ENCODE measurements around the gene MSN.
A peak's percentile ranks its signal among the peaks of the same experiment; 100 is the strongest.
"Not testable (repeated sequence)": the region's sequence is repeated elsewhere in the genome, so short reads cannot be mapped to it uniquely, and the experiment has no call there.

MSN gene

DNA sequence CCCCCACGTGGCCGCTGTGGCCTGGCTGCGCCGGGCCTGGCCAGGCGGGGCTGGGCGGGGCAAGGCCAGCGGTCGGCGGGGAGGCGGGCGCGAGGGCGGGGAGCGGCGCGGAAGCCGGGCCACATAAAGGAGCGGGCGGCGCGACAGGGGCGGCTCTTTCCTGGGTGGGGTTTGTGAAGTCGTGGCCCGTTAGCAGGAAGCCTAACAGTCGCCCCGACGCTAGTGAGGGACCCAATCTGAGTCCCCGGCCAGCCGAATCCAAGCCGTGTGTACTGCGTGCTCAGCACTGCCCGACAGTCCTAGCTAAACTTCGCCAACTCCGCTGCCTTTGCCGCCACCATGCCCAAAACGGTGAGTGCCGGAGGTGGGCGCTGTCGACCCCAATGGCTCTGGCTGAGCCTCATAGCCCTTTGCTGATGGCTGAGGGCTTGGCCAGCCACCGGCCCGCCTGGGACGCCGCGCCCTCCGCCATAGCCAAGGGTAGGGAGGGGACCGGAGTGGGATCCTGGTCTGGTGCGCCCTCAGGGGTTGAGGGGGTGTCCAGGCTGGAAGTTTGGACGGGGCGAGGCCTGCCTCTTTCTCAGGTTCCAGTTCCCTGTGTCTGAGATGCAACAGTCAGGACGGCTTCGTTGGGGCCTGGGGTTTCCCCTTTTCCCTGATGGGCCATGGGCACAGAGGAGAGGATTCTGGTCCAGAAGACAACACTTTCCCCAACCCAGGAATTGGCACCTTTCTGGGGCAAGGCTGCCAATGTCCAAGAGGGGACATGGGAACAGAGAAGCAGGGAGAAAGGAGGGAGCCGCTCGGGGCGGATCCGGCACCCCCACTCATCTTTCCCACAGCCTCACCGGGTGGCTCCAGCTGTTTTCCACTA, at the start of gene MSN:
MSN (plus strand) TSS at position 152 of the 874 bp plus-strand sequence; CDS start at position 340, 188 bp downstream.
- Mint-ChIP-seq H3K9me3 (no peaks in the 10 kb centered on the region), H3K36me3 (peaks cover 56% of the 10 kb centered on the region), H3K4me1 (peaks cover 31% of the 10 kb centered on the region), H3K4me3 (peak within 1 kb of the TSS; percentile 95), H3K27ac (peak within 1 kb of the TSS; percentile 99)
- ATAC-seq: peak; percentile 87
- DNase-seq (ENCODE audit: low spot score in 2 of 2): peak; percentile 61 to 83

DNA sequence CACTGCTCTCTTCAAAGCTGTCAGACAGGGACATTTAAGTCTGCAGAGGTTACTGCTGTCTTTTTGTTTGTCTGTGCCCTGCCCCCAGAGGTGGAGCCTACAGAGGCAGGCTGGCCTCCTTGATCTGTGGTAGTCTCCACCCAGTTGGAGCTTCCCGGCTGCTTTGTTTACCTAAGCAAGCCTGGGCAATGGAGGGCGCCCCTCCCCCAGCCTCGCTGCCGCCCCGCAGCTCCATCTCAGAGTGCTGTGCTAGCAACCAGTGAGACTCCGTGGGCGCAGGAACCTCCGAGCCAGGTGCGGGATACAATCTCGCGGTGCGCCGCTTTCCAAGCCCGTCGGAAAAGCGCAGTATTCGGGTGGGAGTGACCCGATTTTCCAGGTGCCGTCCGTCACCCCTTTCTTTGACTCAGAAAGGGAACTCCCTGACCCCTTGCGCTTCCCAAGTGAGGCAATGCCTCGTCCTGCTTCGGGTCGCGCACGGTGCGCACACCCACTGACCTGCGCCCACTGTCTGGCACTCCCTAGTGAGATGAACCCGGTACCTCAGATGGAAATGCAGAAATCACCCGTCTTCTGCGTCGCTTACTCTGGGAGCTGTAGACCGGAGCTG, 47.3 kb upstream of the MSN start:
- not testable (repeated sequence) for H3K4me1 Mint-ChIP-seq; DNase-seq (ENCODE audit: low spot score in 2 of 2); H3K4me3 Mint-ChIP-seq; H3K9me3 Mint-ChIP-seq; H3K36me3 Mint-ChIP-seq; H3K27ac Mint-ChIP-seq; ATAC-seq

DNA sequence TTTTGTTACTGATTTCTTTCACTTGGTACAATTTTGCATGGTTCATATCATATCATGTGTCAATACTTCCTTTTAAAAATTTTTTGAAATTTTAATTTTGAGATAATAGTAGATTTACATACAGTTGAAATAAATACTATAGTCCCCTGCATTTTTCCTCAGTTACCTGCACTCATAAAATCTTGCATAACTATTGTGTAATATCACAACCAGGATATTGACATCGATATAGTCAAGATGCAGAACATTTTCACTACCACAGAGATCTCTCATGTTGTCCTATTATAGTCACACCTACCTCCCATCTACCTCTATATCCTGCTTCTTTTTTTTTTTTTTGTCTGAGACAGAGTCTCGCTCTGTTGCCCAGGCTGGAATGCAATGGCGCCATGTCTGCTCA, 36.7 kb upstream of the MSN start:
- no peak overlapping the region for H3K27ac Mint-ChIP-seq
- ATAC-seq (no peak), DNase-seq (ENCODE audit: low spot score in 2 of 2) (no peak)
- no peaks in the 10 kb centered on the region for H3K4me1 Mint-ChIP-seq
- H3K9me3 Mint-ChIP-seq: no peaks in the 10 kb centered on the region
- H3K36me3 Mint-ChIP-seq: no peaks in the 10 kb centered on the region
- H3K4me3 Mint-ChIP-seq: no peak overlapping the region

- no peak overlapping the region for H3K4me3 Mint-ChIP-seq
- ATAC-seq: no peak
- no peaks in the 10 kb centered on the region for H3K36me3 Mint-ChIP-seq
- DNase-seq (ENCODE audit: low spot score in 2 of 2): no peak
- no peaks in the 10 kb centered on the region for H3K4me1 Mint-ChIP-seq
- no peak overlapping the region for H3K27ac Mint-ChIP-seq
- H3K9me3 Mint-ChIP-seq: no peaks in the 10 kb centered on the region
Measured at GRCh38 chrX:65633826-65634225, 33.6 kb upstream of the MSN start.

DNA sequence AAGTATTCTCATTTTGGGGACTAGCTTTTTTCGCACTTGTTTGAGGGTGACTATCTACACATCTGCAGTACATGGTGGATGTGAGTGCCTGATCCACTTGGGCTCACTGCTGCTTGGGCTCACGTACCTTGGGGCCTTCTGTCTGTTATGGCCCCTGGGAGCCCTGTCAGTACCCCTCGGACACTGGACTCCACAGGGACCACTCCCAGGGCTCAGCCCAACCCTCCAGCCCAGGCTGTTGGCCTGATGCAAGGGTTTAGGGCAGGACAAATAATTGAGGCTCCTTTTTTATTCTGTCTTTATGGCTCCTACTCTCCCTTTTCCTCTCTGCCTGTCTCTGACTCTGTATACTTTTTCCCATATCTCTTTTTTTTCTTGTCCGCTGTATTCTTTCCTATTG, 32.7 kb upstream of the MSN start:
- Mint-ChIP-seq H3K4me3 (no peak overlapping the region), H3K27ac (no peak overlapping the region)

DNA sequence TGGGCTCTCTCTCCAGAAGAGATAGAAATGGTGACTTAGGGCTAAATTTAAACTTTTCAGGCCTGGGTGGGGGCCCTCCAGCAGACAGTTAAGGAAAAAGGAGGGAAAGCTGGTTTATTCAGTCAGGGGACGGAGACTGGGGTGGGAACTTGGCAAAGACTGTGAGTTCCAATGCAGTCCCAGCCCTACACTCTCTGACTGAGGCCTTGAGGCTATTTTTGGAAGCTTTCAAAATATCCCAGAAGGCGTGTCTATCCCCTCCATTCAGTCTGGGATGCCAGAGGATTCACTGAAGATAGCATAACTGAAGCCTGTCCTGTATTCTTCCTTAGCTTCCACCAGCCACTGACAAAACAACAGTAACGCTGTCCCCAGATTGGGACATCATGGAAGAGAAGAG, 32.1 kb upstream of the MSN start:
- ATAC-seq (no peak), DNase-seq (ENCODE audit: low spot score in 2 of 2) (no peak)
- H3K9me3 Mint-ChIP-seq: no peaks in the 10 kb centered on the region
- no peaks in the 10 kb centered on the region for H3K36me3 Mint-ChIP-seq
- no peak overlapping the region for H3K27ac Mint-ChIP-seq
- H3K4me1 Mint-ChIP-seq: no peaks in the 10 kb centered on the region
- H3K4me3 Mint-ChIP-seq: no peak overlapping the region

More for the DNA sequence above, 32.7 kb upstream of the MSN start:
- DNase-seq (ENCODE audit: low spot score in 2 of 2) (no peak), ATAC-seq (no peak)
- H3K36me3 Mint-ChIP-seq: no peaks in the 10 kb centered on the region
- H3K9me3 Mint-ChIP-seq: no peaks in the 10 kb centered on the region
- H3K4me1 Mint-ChIP-seq: no peaks in the 10 kb centered on the region

- no peak overlapping the region for H3K4me3 Mint-ChIP-seq
- no peaks in the 10 kb centered on the region for H3K4me1 Mint-ChIP-seq
- DNase-seq (ENCODE audit: low spot score in 2 of 2) (no peak), ATAC-seq (no peak)
- H3K27ac Mint-ChIP-seq: no peak overlapping the region
- H3K36me3 Mint-ChIP-seq: no peaks in the 10 kb centered on the region
- no peaks in the 10 kb centered on the region for H3K9me3 Mint-ChIP-seq
Measured at GRCh38 chrX:65635822-65636221, 31.6 kb upstream of the MSN start.

- H3K4me1 Mint-ChIP-seq, H3K27ac Mint-ChIP-seq, ATAC-seq: not testable (repeated sequence)
Measured at GRCh38 chrX:65636261-65636660, 31.2 kb upstream of the MSN start.

GRCh38 chrX:65637335-65637734, 30.1 kb upstream of the MSN start:
- H3K4me3 Mint-ChIP-seq: no peak overlapping the region
- H3K9me3 Mint-ChIP-seq: no peaks in the 10 kb centered on the region
- no peak overlapping the region for H3K27ac Mint-ChIP-seq
- ATAC-seq (no peak), DNase-seq (ENCODE audit: low spot score in 2 of 2) (no peak)
- no peaks in the 10 kb centered on the region for H3K36me3 Mint-ChIP-seq
- H3K4me1 Mint-ChIP-seq: no peaks in the 10 kb centered on the region

More at GRCh38 chrX:65636261-65636660, 31.2 kb upstream of the MSN start:
- H3K4me3 Mint-ChIP-seq; DNase-seq (ENCODE audit: low spot score in 2 of 2); H3K9me3 Mint-ChIP-seq; H3K36me3 Mint-ChIP-seq: not testable (repeated sequence)

- no peaks in the 10 kb centered on the region for H3K36me3 Mint-ChIP-seq
- DNase-seq (ENCODE audit: low spot score in 2 of 2) (no peak), ATAC-seq (no peak)
- H3K9me3 Mint-ChIP-seq: no peaks in the 10 kb centered on the region
- H3K4me1 Mint-ChIP-seq: peaks cover 7% of the 10 kb centered on the region
- no peak overlapping the region for H3K4me3 Mint-ChIP-seq
- H3K27ac Mint-ChIP-seq: no peak overlapping the region
Measured at GRCh38 chrX:65642914-65643491, 24.5 kb upstream of the MSN start.

DNA sequence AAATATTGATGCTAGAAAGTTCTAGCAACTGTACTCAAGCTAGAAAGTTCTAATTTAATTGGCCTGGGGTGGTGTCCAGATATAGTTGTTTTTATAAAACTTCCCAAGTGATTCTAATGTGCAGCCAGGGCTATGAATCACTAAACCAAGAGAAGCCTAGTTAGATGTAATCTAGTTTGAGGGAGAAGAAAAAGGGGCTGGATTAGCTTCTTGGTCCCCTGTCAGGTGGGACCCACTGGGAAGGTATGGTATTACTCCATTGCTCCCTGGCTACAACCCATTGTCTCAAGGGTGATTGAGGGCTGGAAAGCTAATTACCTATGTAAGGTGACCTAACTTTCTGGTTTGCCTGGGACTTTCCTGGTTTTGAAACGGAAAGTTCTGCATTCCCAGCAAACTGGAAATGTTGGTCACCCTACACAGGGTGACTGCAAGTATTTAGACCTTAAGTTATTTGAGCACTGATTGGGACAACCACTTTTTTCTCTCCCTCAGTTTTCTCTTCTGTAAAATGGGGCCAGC, 23.9 kb upstream of the MSN start:
- H3K4me1 Mint-ChIP-seq: peaks cover 7% of the 10 kb centered on the region

GRCh38 chrX:65644621-65645289, 22.7 kb upstream of the MSN start:
- no peak overlapping the region for H3K4me3 Mint-ChIP-seq
- DNase-seq (ENCODE audit: low spot score in 2 of 2) (no peak), ATAC-seq (peak; percentile 87)
- peaks cover 7% of the 10 kb centered on the region for H3K4me1 Mint-ChIP-seq
- no peak overlapping the region for H3K27ac Mint-ChIP-seq
- H3K36me3 Mint-ChIP-seq: no peaks in the 10 kb centered on the region
- no peaks in the 10 kb centered on the region for H3K9me3 Mint-ChIP-seq

More for the DNA sequence above, 23.9 kb upstream of the MSN start:
- Mint-ChIP-seq H3K27ac (no peak overlapping the region), H3K9me3 (no peaks in the 10 kb centered on the region), H3K4me3 (no peak overlapping the region), H3K36me3 (no peaks in the 10 kb centered on the region)
- ATAC-seq (no peak), DNase-seq (ENCODE audit: low spot score in 2 of 2) (no peak)

DNA sequence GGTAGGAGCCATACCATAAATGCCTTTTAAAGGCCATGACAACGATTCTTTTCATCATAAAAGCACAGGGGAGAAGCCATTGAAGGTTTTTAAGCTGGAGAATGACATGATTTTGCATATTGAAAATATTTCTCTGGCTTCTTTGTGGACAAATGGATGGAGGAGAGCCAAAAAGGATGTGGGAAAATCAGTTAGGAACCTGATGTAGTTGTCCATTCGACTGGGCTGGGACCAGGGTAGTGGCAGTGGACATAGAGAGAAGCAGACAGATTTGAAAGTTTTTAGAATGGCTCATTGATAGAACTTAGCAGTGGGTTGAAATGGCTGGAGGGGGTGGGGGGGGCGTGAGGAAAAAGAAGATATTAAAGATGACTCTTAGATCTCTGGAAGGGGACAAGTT, 19.7 kb upstream of the MSN start:
- Mint-ChIP-seq H3K36me3 (no peaks in the 10 kb centered on the region), H3K4me3 (no peak overlapping the region), H3K9me3 (no peaks in the 10 kb centered on the region), H3K27ac (peak overlapping the region; percentile 35), H3K4me1 (peaks cover 7% of the 10 kb centered on the region)
- DNase-seq (ENCODE audit: low spot score in 2 of 2) (no peak), ATAC-seq (no peak)

DNA sequence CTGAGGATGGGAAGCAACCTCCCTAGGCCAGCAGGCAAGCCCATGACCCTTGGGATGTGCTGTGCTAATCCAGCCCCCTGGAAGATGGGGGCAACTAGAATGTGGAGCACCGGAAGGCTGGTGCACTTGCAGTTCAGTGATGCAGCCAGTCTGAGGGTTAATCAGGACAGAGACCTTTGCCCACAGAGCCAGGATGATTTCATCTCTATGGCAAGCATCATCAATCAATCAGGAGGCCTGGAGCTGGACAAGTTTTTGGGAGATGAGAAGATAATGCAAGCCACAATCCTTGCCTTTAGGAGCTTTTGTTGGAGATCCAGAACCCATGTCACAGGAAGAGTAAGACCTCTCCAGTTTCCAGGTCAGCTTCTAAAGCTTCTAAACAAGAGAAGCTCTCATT, 15.4 kb upstream of the MSN start:
- Mint-ChIP-seq H3K27ac (no peak overlapping the region), H3K4me3 (no peak overlapping the region), H3K4me1 (peaks cover 20% of the 10 kb centered on the region), H3K36me3 (no peaks in the 10 kb centered on the region), H3K9me3 (no peaks in the 10 kb centered on the region)
- no peak for DNase-seq (ENCODE audit: low spot score in 2 of 2)
- no peak for ATAC-seq

DNA sequence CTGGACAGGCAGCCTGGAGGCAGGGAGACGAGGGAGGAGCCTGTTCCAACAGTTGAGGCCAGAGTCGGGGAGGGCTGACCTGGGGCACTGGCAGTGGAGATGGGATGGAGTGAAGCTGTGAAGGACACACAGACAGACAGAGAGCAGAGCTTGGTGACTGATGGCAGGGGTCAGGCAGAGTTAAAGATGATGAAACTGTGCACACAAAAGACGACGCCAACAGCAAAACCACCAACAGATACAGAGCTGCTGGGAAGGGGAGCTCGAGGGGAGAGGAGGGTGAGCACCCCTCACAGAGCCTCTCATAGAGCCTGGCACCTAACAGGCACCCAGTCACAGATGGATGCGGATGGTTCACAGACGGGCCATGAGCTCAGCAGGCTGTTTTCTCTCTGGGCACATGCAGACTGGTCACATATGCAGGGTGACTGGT, 10.4 kb upstream of the MSN start:
- Mint-ChIP-seq H3K27ac (peak overlapping the region; percentile 98), H3K4me3 (peak overlapping the region; percentile 81), H3K4me1 (peaks cover 28% of the 10 kb centered on the region)
- ATAC-seq: peak; percentile 57
- DNase-seq (ENCODE audit: low spot score in 2 of 2); H3K9me3 Mint-ChIP-seq; H3K36me3 Mint-ChIP-seq: not testable (repeated sequence)

Measured in stimulated activated effector memory CD8-positive, alpha-beta T cell treated with anti-CD3 and anti-CD28 coated beads, Interleukin-12 subunit alpha, Interleukin-12 subunit beta, amount 100 ng/mL, for 72 hours (primary cell).